SKM-1 (cell line): Measurements from ENCODE around the gene TK2.
"Not testable (repeated sequence)": the region's sequence is repeated elsewhere in the genome, so short reads cannot be mapped to it uniquely, and the experiment has no call there.

ENCODE experiments used
- DNase-seq: peaks from one replicate; lab custom pipeline; 2025; ENCODE audit not compliant: unreplicated experiment; lab: John Stamatoyannopoulos, UW

The TK2 gene

GRCh38 chr16:66469947-66470546 lies 79.9 kb downstream of the TK2 start:
- no peak for DNase-seq

GRCh38 chr16:66469291-66469946 lies 80.5 kb downstream of the TK2 start:
- no peak for DNase-seq

GRCh38 chr16:66468321-66468965 lies 81.5 kb downstream of the TK2 start:
- DNase-seq, result no peak

GRCh38 chr16:66467611-66468010 lies 82.3 kb downstream of the TK2 start:
- no peak for DNase-seq

GRCh38 chr16:66466636-66467035 lies 83.3 kb downstream of the TK2 start:
- not testable (repeated sequence) for DNase-seq

- not testable (repeated sequence) for DNase-seq
Observed at GRCh38 chr16:66465946-66466345, 84.0 kb downstream of the TK2 start.

GRCh38 chr16:66462912-66463311 lies 87.0 kb downstream of the TK2 start:
- no peak for DNase-seq

GRCh38 chr16:66460703-66461102 lies 89.2 kb downstream of the TK2 start:
- no peak for DNase-seq

- DNase-seq, result no peak
Observed at GRCh38 chr16:66459878-66460277, 90.0 kb downstream of the TK2 start.

GRCh38 chr16:66458853-66459252 lies 91.1 kb downstream of the TK2 start:
- DNase-seq, result no peak

- no peak for DNase-seq
Observed at GRCh38 chr16:66458292-66458691, 91.6 kb downstream of the TK2 start.
